Activated CD8-positive, alpha-beta memory T cell treated with anti-CD3 and anti-CD28 coated beads for 36 hours (primary cell): Measurements from ENCODE around the gene CPT1C. TPM values are rescaled to one million over a fixed set of nuclear protein-coding genes. Genes with fewer than 3 reads are reported as not detected.

Experiments
- CTCF ChIA-PET: fragments of 350-600 bp; sonication (Branson Sonifier 250); formaldehyde crosslinking; loops from one replicate; lab custom pipeline; 2021; ENCODE audit warnings: antibody characterized with exemption; lab: Charles Lee
- POLR2A ChIA-PET: fragments of 350-600 bp; sonication (Branson Sonifier 250); formaldehyde crosslinking; loops from one replicate; lab custom pipeline; 2021; ENCODE audit warnings: antibody characterized with exemption; lab: Charles Lee
- total RNA-seq, 2 experiments: library from RNA; stranded (reverse); gene quantifications; one replicate each; pipeline ENCODE4 v1.2.3, GENCODE V29; 2021

CPT1C gene
- total RNA-seq, 2 experiments from 2014 or later = 0.32 to 0.61 TPM

DNA sequence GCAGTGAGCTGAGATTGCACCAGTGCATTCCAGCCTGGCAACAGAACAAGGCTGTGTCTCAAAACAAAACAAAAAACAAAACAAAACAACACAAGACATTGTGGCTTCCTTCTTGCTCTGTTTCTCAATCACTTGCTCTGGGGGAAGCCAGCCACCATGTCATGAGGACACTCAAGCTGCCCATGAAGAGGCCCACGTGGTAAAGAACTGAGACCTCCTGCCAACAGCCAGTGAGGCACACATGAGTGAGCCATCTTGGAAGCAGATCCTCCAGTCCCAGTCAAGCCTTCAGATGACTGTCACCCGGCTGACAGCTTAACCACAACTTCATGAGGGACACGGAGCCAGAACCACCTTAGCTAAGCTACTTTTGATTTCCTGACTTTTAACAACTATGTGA is 25.2 kb downstream of the CPT1C start:
- POLR2A ChIA-PET = no interaction called here
- CTCF ChIA-PET = no interaction called here

DNA sequence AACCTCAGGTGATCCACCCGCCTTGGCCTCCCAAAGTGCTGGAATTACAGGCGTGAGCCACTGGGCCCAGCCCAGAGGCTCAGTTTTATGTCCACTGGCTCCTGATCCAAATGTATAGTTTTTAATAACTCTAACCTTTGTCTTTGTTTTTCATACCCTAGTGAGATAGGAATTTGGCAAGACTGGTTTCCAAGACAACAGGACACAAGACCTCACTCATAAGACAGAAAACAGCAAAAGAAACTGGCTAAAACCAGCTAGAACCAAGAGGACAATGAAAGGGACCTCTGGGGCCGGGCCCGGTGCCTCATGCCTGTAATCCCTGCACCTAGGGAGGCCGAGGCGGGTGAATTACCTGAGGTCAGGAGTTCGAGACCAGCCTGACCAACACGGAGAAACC is 27.6 kb downstream of the CPT1C start:
- ChIA-PET POLR2A (interaction anchor here (0.6 kb wide), 1 partner anchor 203 kb away, joined by 3 read pairs; no protein-coding TSS in a partner anchor), CTCF (interaction anchor here (1.0 to 1.2 kb wide), 2 partner anchors 68 to 87 kb away, joined by 4 to 5 read pairs; no protein-coding TSS in a partner anchor)

DNA sequence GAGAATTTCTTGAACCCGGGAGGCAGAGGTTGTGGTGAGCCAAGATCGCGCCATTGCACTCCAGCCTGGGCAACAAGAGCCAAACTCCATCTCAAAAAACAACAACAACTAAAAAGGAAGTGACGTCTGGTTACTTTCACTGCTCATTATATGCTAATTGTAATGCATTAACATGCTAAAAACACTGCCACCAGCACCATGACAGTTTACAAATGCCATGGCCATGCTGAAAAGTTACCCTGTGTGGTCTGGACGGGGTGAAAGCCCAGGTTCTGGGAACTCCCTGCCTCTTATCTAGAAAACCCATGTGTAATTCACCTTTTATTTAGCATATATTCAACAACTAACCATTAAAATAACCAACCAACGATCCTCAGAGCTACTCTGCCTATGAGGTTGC is 28.1 kb downstream of the CPT1C start:
- POLR2A ChIA-PET = no interaction called here
- CTCF ChIA-PET = no interaction called here

DNA sequence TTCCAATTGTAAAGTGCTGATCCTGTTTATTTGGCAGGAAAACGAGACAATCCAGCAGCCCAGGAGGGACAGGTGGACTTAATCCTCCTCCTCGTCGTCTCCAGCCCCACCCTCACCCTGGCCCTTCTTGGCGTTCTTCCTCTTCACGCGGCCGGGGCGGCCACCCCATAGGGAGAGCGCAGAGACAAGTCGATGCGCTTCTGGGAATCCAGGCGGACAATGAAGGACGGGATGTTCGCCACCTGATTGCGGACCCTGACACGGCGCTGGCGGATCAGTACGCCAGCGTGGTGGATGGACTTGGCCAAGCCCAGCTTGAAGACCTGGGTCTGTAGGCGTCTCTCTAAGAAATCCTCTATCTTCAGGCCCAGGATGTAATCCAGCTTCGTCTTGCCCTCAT is 28.5 kb downstream of the CPT1C start:
- CTCF ChIA-PET = interaction anchor here (0.6 kb wide), 1 partner anchor 32 kb away, joined by 4 read pairs; no protein-coding TSS in a partner anchor
- POLR2A ChIA-PET = interaction anchor here (0.6 kb wide), 3 partner anchors 12 to 89 kb away, joined by 3 to 4 read pairs (median 4); no protein-coding TSS in a partner anchor

DNA sequence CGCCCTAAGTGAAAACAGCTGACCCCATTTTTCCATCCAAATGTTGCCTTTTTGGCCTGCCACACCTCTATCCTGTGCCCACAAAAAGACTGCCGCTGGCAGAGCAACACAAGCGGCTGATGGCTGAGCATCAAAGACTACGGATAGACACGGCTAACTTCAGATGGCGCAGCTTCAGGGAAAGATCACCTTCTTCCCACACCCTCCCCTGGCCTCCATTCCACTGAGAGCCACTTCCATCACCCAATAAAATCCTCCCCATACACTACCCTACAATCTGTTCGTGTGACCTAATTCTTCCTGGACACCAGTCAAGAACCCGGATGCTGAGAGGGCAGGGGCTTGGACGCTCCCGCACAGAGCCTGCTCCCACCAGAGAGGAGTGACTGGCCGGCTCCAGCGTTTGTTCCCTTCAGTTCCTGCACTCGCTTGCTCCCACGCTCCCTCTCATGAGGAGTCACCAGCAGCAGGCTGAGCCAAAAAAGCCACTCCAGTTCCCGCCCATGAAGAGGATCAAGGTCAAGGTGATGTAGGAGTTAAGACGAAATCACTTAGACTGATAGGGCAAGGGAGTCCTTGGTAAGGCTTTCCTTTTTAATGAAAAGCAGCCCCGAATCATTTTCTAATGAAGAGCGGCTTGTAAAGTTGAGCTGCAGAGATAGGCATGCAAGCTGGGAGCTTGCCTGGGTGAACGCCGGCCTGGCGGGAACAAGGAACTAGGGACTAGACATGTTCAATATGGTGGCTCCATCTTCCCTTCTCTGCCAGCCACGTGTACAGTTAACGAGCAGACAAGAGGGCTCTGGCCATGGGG is 36.5 kb downstream of the CPT1C start:
- POLR2A ChIA-PET = no interaction called here
- CTCF ChIA-PET = interaction anchor here (1.7 kb wide), 1 partner anchor 10 kb away, joined by 6 read pairs; no protein-coding TSS in a partner anchor

DNA sequence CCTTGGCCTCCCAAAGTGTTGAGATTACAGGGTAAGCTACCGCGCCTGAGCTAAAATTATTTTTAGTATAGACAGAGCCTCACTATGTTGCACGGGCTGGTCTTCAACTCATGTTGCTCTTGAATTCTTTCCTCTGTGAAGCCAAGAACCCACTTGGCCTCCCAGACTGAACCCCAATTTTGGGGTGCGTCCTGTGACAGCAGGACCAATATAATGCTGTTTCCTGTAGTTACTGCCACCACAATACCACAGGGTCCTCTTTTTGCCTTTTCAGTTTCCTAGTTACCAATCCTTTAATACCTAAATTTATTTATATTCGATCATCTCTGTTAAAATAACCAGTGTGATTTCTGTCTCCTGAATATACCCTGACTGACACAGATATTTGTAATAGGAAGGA is 39.2 kb downstream of the CPT1C start:
- CTCF ChIA-PET = no interaction called here
- POLR2A ChIA-PET = no interaction called here

DNA sequence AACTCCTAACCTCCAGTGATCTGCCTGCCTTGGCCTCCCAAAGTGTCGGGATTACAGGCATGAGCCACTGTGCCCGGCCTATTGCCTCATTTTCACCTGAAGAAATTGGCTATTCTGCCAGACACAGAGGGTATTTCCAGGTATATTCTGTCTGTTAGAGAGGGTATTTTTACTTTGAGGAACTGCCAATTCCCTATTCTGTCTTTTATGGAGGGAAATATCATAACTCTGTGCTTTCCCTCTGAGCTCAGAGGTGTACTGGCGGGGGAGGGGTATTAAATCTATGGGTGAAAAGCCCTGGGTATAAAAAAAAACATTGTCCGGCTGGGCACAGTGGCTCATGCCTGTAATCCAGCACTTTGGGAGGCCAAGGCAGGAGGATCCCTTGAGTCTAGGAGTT is 47.4 kb downstream of the CPT1C start:
- CTCF ChIA-PET = no interaction called here
- POLR2A ChIA-PET = interaction anchor here (0.6 kb wide), 1 partner anchor 29 kb away, joined by 5 read pairs; no protein-coding TSS in a partner anchor

DNA sequence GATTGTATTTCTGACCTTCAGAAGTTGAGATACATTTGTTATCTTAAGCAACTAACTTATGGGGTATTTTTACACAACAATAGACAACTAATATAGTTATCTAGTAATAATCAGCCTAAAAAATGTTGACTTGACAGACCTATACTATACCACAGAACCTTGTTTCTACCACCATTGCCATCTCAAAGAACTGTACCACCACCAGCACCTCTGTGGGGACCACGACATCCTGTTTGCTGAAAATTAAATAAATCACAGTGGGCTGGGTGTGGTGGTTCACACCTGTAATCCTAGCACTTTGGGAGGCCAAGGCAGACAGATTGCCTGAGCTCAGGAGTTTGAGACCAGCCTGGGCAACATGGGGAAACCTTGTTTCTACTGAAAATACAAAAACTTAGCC is 48.2 kb downstream of the CPT1C start:
- CTCF ChIA-PET = no interaction called here
- POLR2A ChIA-PET = no interaction called here

DNA sequence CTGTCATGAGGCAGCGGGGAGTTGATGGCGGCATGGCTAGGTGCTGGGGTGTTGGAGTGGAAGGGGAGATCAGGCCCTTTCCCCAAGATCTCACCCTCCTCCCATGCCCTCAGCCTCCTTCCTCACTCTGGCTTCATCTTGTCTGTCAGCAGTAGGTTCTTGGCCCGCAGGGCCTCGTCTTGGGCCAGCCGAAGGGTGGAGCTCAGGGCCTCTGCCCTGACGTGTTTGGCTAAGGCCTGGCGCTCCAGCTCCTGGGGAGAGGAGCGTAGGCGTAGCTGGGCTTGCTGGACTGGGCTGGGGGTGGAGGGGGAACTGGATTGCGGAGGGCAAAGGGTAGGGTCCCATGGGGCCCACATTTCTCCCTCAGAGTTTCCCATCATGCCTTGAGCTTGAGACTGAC is 49.0 kb downstream of the CPT1C start:
- CTCF ChIA-PET = no interaction called here
- POLR2A ChIA-PET = no interaction called here

DNA sequence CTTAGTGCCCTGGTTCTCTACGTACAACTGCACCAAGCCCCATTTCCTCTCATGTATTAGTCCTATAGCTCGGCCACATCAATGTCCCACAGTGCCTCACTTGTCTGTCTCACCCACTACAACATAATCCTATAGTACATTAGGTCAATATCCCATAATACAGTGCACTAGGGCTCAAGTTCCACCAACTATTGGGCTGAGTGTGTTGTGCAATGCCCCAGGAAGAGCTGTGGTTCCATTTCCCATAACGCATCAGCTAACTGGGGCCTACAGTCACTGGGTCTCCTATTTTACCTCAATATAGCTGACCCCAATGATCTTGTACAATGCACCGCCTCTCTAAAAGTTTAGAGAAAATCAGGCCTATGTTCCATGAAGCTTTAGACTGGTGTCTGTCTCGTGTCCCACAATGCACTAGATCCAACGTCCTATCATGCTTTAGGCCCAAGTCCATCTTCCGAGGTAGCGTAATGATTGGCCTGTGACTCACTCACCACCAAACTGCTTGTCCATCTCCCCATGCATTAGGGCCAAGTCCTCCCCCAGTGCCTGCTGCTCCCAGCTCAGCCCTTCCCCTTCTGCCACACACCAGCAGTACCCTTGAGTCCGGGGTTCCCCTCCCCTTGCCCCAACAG is 50.4 kb downstream of the CPT1C start:
- ChIA-PET CTCF (interaction anchor here (1.2 kb wide), 1 partner anchor 197 kb away, joined by 3 read pairs; no protein-coding TSS in a partner anchor), POLR2A (interaction anchor here (0.6 kb wide), 1 partner anchor 10 kb away, joined by 3 read pairs; no protein-coding TSS in a partner anchor)

DNA sequence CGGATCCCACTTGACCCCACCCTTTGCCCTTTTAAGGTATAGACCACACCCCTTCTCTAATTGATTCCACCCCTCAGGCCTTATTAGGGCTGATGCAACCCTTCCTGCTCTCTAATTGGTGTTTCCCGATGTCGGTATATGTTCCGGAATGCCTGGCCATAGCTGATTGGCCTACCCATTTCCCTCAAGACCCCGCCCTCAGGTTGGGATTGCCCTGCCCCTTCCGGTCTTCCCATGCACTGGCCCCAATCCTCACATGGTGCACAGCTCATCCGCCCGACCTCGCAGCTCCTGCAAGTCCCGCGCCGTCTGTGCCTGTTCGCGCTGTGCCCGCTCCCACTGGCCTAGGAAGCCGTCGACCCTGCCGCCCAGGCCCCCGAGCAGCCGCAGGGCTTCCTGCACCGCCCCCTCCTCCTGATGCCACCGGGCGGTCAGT is 54.0 kb downstream of the CPT1C start:
- POLR2A ChIA-PET = no interaction called here
- CTCF ChIA-PET = interaction anchor here (1.0 kb wide), 1 partner anchor 67 kb away, joined by 5 read pairs; no protein-coding TSS in a partner anchor

DNA sequence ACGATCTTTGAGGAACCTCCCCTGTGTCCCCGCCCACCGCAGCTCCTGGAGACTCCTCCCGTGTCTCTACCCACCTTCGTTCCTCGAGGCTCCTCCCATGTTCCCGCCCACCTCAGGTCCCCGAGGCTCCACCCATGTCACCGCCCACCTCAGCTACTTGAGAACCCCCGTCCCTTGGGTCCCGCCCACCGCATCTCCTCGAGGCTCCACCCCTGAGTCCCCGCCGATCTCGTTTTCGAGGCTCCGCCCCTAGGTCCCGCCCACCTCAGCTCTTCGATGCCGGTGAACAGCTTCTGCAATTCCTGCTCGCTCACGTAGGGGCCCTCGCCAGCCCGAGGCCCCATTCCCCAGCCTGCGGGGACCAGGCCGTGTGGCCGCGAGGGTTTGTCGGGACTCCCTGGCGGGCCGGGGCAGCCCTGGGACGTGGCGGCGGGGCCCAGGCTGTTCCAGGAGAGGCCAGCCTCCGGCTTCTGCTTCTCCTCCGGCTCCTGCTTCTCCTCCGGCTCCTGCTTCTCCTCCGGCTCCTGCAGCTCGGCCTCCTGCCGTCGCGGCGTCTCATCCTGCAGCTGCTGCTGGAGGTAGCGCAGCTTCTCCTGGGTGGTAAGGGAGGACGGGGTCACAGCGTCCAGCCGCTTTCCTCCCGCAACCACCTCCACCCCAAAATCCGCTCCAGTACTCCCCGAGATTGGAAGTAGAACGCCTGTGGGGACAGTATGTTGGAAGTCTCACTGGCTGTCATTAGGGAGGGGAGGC is 55.5 kb downstream of the CPT1C start:
- ChIA-PET CTCF (interaction anchor here (0.5 kb wide), 1 partner anchor 107 kb away, joined by 4 read pairs; no protein-coding TSS in a partner anchor), POLR2A (interaction anchor here (0.6 kb wide), 1 partner anchor 27 kb away, joined by 4 read pairs; no protein-coding TSS in a partner anchor)

DNA sequence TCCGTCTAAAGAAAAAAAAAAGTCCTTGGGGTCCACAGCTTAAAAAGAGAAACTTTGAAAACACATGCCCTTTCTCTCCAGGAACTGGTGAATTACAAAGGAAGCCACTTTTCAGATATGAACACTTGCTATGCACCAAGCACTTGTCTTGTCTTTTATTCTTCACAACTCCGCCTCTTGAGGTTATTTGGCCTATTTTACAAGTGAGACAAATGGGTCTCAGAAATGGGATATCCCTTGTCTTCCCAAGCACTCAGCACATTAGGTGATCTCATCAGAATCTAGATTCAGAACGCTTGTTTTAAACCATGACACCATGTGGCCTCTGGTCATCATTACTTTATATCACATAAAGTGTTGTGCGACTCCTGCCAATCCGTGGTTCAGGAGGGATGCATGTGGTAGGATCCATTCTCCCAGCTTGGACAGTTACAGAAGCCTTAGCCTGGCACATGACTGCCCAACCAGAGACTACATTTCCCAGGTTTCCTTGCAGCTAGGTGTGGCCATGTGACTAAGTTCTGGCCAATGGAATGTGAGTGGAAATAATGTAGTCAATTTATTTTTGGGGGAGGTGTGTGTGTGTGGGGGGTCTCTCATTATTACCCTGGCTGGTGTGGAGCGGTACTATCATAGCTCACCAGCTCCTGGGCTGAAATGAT is 58.3 kb downstream of the CPT1C start:
- CTCF ChIA-PET = interaction anchor here (0.7 kb wide), 1 partner anchor 32 kb away, joined by 3 read pairs; no protein-coding TSS in a partner anchor
- POLR2A ChIA-PET = interaction anchor here (0.7 kb wide), 1 partner anchor 18 kb away, joined by 14 read pairs; the partner anchor contains the start of gene AP2A1

DNA sequence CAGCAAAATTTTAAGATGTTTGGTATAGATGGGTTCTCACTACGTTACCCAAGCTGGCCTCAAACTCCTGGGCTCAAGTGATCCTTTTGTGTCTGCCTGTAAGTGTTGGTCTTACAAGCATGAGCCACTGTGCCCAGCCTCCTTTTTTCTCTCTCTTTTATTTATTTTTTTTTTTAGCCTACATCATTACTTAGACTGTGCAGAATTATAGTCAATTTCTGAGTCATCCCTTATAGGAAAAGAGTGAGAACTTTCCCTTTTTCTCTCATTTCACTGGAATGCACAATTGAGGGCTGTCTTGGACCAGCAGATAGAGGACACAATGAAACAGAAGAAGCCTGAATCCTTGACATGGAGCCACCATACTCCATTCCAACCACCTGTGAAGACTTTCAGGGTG is 58.9 kb downstream of the CPT1C start:
- CTCF ChIA-PET = no interaction called here
- POLR2A ChIA-PET = no interaction called here

DNA sequence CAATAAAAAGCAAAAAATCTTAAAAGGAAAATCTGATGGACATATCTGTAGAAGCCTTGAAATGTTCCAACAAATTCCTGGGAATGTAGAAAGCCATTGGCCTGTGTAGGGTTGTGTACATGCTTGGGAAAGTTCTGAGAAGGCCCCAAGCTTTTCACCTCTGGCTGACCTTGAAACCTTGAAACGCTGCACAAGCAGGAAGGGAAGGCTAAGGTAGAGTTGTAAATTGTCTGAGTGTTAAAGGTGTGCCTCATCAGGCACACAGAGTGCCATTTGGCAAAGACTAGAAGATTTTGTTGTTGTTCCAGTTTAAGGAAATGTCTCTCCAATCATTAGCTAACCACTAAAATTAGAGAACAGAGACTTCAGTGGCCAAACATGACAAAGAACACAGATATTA is 61.8 kb downstream of the CPT1C start:
- CTCF ChIA-PET = no interaction called here
- POLR2A ChIA-PET = no interaction called here

DNA sequence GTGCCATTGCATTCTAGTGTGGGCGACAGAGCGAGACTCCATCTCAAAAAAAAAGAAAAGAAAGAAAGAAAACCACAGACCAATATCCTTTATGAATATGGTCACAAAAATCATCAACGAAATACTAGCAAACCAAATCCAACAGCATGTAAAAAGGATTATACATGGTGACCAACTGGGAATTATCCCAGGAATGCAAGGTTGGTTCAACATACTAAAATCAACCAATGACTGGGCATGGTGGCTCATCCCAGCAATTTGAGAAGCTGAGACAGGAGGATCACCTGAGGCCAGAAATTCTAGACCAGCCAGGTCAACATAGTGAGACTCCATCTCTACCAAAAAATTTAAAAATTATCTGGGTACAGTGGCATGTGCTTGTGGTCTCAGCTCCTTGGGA is 65.0 kb downstream of the CPT1C start:
- CTCF ChIA-PET = no interaction called here
- POLR2A ChIA-PET = no interaction called here

DNA sequence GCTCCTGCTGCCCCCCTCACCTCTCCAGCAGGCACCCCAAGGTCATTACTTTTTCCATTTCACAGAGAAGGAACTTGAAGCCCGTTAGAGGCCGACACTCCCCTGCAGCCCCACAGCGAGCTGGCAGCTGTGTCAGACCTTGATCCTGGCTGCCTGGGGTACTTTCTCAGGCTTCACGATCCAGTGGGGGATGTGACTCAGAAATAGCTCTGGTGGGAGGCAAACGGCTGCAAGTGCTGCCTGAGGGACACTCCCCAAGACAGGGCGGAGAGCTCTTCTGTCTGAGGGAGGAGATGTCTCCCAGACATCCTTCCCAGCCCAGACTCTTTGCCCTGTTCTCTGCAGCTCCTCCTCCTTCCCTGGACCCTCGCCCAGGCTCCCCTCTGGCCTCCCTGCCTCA is 67.4 kb downstream of the CPT1C start:
- ChIA-PET POLR2A (no interaction called here), CTCF (interaction anchor here (1.1 kb wide), 1 partner anchor 18 kb away, joined by 4 read pairs; no protein-coding TSS in a partner anchor)

DNA sequence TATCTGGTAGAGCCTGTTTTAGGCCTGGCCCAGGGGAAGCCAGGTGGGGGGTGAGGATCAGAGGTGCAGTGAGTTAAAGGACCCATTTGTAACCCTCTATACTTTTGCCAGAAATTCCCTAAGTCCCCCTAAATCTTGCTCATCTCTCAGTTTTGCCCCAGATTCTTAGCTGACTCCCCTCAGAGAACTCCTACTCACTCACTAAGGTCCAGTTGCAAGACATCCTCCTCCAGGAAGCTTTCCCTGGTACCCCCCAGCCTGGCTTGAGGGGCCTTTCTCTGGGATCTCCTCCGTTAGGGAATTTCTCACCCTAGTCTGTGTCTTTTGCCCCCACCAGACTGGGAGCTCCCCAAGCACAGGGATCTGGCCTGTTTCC is 70.3 kb downstream of the CPT1C start:
- POLR2A ChIA-PET = interaction anchor here (0.5 kb wide), 1 partner anchor 419 kb away, joined by 6 read pairs; no protein-coding TSS in a partner anchor

More for the DNA sequence above, 70.3 kb downstream of the CPT1C start:
- CTCF ChIA-PET = interaction anchor here (1.0 kb wide), 1 partner anchor 44 kb away, joined by 3 read pairs; no protein-coding TSS in a partner anchor
